ENCODE results near the gene FAM124A. TPM values are rescaled to one million over a fixed set of nuclear protein-coding genes. Genes with fewer than 3 reads are reported as not detected.

The FAM124A gene
- total RNA-seq, 3 donors from 2014 or later: 1.2 to 15.2 (median 2.1) TPM

GRCh38 chr13:51193387-51193786 is 28.8 kb upstream of the FAM124A start:
- DNase-seq: no peak
- H3K4me3 ChIP-seq: no peak overlapping the region
- intact Hi-C loops (cut with DNase I, micrococcal nuclease): no loop called here
- TF ChIP-seq CTCF (IDR thresholded peaks at IDR 0.05): no peak
- no peaks in the 10 kb centered on the region for H3K36me3 ChIP-seq (ENCODE audit: low read depth)
- no peaks in the 10 kb centered on the region for H3K4me1 ChIP-seq (ENCODE audit: low read depth)
- no peaks in the 10 kb centered on the region for H3K9me3 ChIP-seq
- no peak for ATAC-seq

- DNase-seq: no peak
- intact Hi-C loops (cut with DNase I, micrococcal nuclease): no loop called here
- no peak for TF ChIP-seq CTCF (IDR thresholded peaks at IDR 0.05)
These were observed 27.3 kb upstream of the FAM124A start for GRCh38 chr13:51194942-51195341.

GRCh38 chr13:51201886-51202285 is 20.3 kb upstream of the FAM124A start:
- TF ChIP-seq CTCF (IDR thresholded peaks at IDR 0.05): no peak
- DNase-seq (no peak), ATAC-seq (no peak)
- H3K9me3 ChIP-seq: no peaks in the 10 kb centered on the region
- H3K4me1 ChIP-seq (ENCODE audit: low read depth): no peaks in the 10 kb centered on the region
- intact Hi-C loops (cut with DNase I, micrococcal nuclease): no loop called here
- H3K36me3 ChIP-seq (ENCODE audit: low read depth): no peaks in the 10 kb centered on the region
- no peak overlapping the region for H3K4me3 ChIP-seq

More at GRCh38 chr13:51194942-51195341, 27.3 kb upstream of the FAM124A start:
- H3K9me3 ChIP-seq: no peaks in the 10 kb centered on the region
- H3K36me3 ChIP-seq (ENCODE audit: low read depth): no peaks in the 10 kb centered on the region
- no peak overlapping the region for H3K4me3 ChIP-seq
- no peak for ATAC-seq
- no peaks in the 10 kb centered on the region for H3K4me1 ChIP-seq (ENCODE audit: low read depth)

- no peak for TF ChIP-seq CTCF (IDR thresholded peaks at IDR 0.05)
- ATAC-seq (no peak), DNase-seq (no peak)
- H3K9me3 ChIP-seq: no peaks in the 10 kb centered on the region
- no peak overlapping the region for H3K4me3 ChIP-seq
- intact Hi-C loops (cut with DNase I, micrococcal nuclease): no loop called here
- H3K36me3 ChIP-seq (ENCODE audit: low read depth): no peaks in the 10 kb centered on the region
- no peaks in the 10 kb centered on the region for H3K4me1 ChIP-seq (ENCODE audit: low read depth)
These were observed 19.6 kb upstream of the FAM124A start for GRCh38 chr13:51202477-51203046.

- no peak for TF ChIP-seq CTCF (IDR thresholded peaks at IDR 0.05)
- no peaks in the 10 kb centered on the region for H3K9me3 ChIP-seq
- no peak for DNase-seq
- intact Hi-C loops (cut with DNase I, micrococcal nuclease): no loop called here
- H3K36me3 ChIP-seq (ENCODE audit: low read depth): no peaks in the 10 kb centered on the region
- H3K4me3 ChIP-seq: no peak overlapping the region
- H3K4me1 ChIP-seq (ENCODE audit: low read depth): no peaks in the 10 kb centered on the region
- ATAC-seq: no peak
These were observed 15.6 kb upstream of the FAM124A start for GRCh38 chr13:51206584-51206983.

GRCh38 chr13:51207881-51208280 is 14.3 kb upstream of the FAM124A start:
- no peak overlapping the region for H3K4me3 ChIP-seq
- DNase-seq: no peak
- H3K36me3 ChIP-seq (ENCODE audit: low read depth): no peaks in the 10 kb centered on the region
- no peaks in the 10 kb centered on the region for H3K9me3 ChIP-seq
- no peak for ATAC-seq
- intact Hi-C loops (cut with DNase I, micrococcal nuclease): no loop called here
- H3K4me1 ChIP-seq (ENCODE audit: low read depth): no peaks in the 10 kb centered on the region
- no peak for TF ChIP-seq CTCF (IDR thresholded peaks at IDR 0.05)
